ENCODE results near the gene LRP1B. TPM values are rescaled to one million over a fixed set of nuclear protein-coding genes. Genes with fewer than 3 reads are reported as not detected.

Gene LRP1B
- total and polyA plus RNA-seq, 2 of the 8 experiments (the other 6 are each of a cell fraction or from before 2014, with no cell fraction given): 0.03 TPM; not detected in 1

- TF ChIP-seq KDM1A (IDR thresholded peaks at IDR 0.05; ENCODE audit: borderline replicate concordance, low read length) (no peak), ASH2L (IDR thresholded peaks at IDR 0.05; ENCODE audit: low read length) (no peak), SAP30 (IDR thresholded peaks at IDR 0.05; ENCODE audit: insufficient read depth, insufficient replicate concordance, low read length) (no peak), BACH1 (IDR thresholded peaks at IDR 0.05; ENCODE audit: low read length) (no peak), ZNF274 (IDR thresholded peaks at IDR 0.05; ENCODE audit: borderline replicate concordance, extremely low read depth, low read length) (no peak)
Observed at GRCh38 chr2:140804700-140805260, 1326.0 kb downstream of the LRP1B start (continued).

All from H1 (cell line).